B cell (primary cell): ENCODE data around the gene STYXL1.

Experiments used
- CTCF ChIP-seq: fragments of 200-600 bp; IDR thresholded peaks from one replicate; pipeline ENCODE4 v1.8.0; 2022; ENCODE audit warnings: antibody characterized with exemption, mild to moderate bottlenecking
- EZH2 ChIP-seq: IDR thresholded peaks from 2 replicates; pipeline ENCODE4 v1.6.1; 2012; ENCODE audit warnings: borderline replicate concordance, low read depth, mild to moderate bottlenecking, moderate library complexity, low read length; ENCODE audit not compliant: insufficient read depth, poor library complexity, severe bottlenecking

GRCh38 chr7:76037310-76037709, 10.5 kb downstream of the STYXL1 start:
- TF ChIP-seq CTCF (no peak), EZH2 (no peak)
